Tibial nerve (tissue), 4 donors: Measurements from ENCODE around the gene TMEM147. TPM values are rescaled to one million over a fixed set of nuclear protein-coding genes. Genes with fewer than 3 reads are reported as not detected.

Experiments
- DNase-seq, 2 donors: peaks; one replicate each; pipeline ENCODE4 v3.0.0-alpha.2; 2019; ENCODE audit warnings: low spot score in 2 of 2
- H3K27ac ChIP-seq, 4 donors: fragments of 200-600 bp; sonication (generic) in 3 of 4; one replicate each; pipeline ENCODE4 v1.5.1; 2017 to 2019; ENCODE audit warnings: mild to moderate bottlenecking in 1 of 4
- H3K27me3 ChIP-seq, 2 donors: fragments of 200-600 bp; sonication (generic) in 1 of 2; one replicate each; pipeline versions ENCODE4 v1.5.1 to v1.6.0; 2017 to 2019
- H3K36me3 ChIP-seq, 3 donors: fragments of 200-600 bp; sonication (generic); one replicate each; pipeline ENCODE4 v1.5.1; 2018 to 2019
- H3K4me1 ChIP-seq, 4 donors: fragments of 200-600 bp; sonication (generic) in 3 of 4; one replicate each; pipeline ENCODE4 v1.5.1; 2017 to 2019
- H3K4me3 ChIP-seq, 4 donors: fragments of 200-600 bp; sonication (generic) in 3 of 4; one replicate each; pipeline ENCODE4 v1.5.1; 2017 to 2019; ENCODE audit warnings: mild to moderate bottlenecking in 1 of 4, moderate library complexity in 1 of 4
- H3K9me3 ChIP-seq, 4 donors: fragments of 200-600 bp; sonication (generic) in 3 of 4; one replicate each; pipeline ENCODE4 v1.5.1; 2017 to 2019
- EP300 ChIP-seq, 2 donors: sonication (generic); formaldehyde crosslinking; IDR thresholded peaks; one replicate each; pipeline ENCODE4 v1.6.1; 2017; ENCODE audit warnings: antibody characterized with exemption in 2 of 2, mild to moderate bottlenecking in 1 of 2
- POLR2A ChIP-seq, 2 donors: fragments of 450-650 bp; IDR thresholded peaks; one replicate each; pipeline ENCODE4 v1.6.1; 2017; ENCODE audit warnings: antibody characterized with exemption in 2 of 2, mild to moderate bottlenecking in 2 of 2, moderate library complexity in 2 of 2
- WGBS, 2 donors: methylation state at CpG; one replicate each; pipeline ENCODE4 v1.1.5; 2018; 5-methylcytosine and 5-hydroxymethylcytosine counted together
- total RNA-seq, 4 donors: library from RNA; depleted of rRNA; stranded (reverse); fragments of >200 nt; gene quantifications; one replicate each; pipeline ENCODE4 v1.1.0, GENCODE V29; 2016
- TF ChIP-seq, protein P1 (sequence below), 5 experiments: fragments of 200-600 bp in 3 of 5; fragments of 450-650 bp in 2 of 5; sonication (generic) in 3 of 5; IDR thresholded peaks; one replicate each; pipeline ENCODE4 v1.5.1; 2016 to 2019; ENCODE audit warnings: antibody characterized with exemption in 5 of 5, mild to moderate bottlenecking in 3 of 5, moderate library complexity in 2 of 5

Gene TMEM147
- total RNA-seq, 4 donors from 2014 or later: 63.8 to 103 (median 68.2) TPM

DNA sequence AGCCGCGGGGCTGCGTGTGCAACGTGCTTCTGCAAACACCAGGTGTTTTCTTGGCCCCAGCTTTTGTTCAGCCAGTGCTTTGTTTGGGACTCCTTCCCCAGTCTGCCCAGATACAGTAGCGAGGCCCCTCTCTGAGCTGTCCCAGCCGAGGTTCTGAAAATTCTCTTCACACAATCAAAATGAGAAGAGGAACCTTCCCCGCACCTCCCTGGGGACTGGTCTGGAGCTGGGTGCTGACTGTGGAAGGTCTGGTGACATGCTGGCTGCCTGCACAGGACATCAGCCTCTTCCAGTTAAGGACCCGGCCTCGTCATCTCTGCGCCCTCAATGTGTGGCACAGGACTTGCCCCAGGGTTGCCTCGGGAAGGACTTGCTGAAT lies 13.8 kb downstream of the TMEM147 start:
- TF ChIP-seq, protein P1, sequence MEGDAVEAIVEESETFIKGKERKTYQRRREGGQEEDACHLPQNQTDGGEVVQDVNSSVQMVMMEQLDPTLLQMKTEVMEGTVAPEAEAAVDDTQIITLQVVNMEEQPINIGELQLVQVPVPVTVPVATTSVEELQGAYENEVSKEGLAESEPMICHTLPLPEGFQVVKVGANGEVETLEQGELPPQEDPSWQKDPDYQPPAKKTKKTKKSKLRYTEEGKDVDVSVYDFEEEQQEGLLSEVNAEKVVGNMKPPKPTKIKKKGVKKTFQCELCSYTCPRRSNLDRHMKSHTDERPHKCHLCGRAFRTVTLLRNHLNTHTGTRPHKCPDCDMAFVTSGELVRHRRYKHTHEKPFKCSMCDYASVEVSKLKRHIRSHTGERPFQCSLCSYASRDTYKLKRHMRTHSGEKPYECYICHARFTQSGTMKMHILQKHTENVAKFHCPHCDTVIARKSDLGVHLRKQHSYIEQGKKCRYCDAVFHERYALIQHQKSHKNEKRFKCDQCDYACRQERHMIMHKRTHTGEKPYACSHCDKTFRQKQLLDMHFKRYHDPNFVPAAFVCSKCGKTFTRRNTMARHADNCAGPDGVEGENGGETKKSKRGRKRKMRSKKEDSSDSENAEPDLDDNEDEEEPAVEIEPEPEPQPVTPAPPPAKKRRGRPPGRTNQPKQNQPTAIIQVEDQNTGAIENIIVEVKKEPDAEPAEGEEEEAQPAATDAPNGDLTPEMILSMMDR (IDR thresholded peaks at IDR 0.05): no peak
- TF ChIP-seq EP300 (IDR thresholded peaks at IDR 0.05) (no peak), POLR2A (IDR thresholded peaks at IDR 0.05) (no peak)
- Histone ChIP-seq H3K4me1 (peaks cover 0 to 15% (median 2%) of the 10 kb centered on the region in 4 donors), H3K27me3 (peaks cover 0 to 66% of the 10 kb centered on the region in 2 donors), H3K9me3 (no peaks in the 10 kb centered on the region), H3K27ac (no peak overlapping the region), H3K4me3 (no peak overlapping the region), H3K36me3 (no peaks in the 10 kb centered on the region)
- DNase-seq: no peak
- WGBS, 2 donors: 60 to 76% methylated on average over 9 to 11 of the region's 11 CpGs

DNA sequence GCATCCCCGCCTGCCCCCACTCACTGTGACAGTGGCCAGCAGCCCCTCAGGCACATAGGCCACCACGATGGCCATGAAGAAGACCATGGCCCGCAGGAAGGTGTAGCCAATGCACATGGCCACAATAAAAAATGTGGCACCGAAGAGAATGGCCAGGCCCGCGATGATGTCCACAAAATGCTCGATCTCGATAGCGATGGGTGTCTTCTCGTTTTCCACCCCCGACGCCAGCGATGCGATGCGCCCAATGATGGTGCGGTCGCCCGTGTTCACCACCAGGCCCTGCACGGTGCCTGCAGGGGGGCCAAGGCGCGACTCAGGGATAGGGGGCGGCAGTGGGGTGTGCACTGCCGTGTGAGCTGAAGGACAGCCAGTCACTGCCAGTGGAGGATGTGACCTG lies 14.4 kb downstream of the TMEM147 start:
- Histone ChIP-seq H3K4me3 (no peak overlapping the region), H3K27me3 (peaks cover 0 to 66% of the 10 kb centered on the region in 2 donors), H3K36me3 (no peaks in the 10 kb centered on the region), H3K27ac (no peak overlapping the region), H3K4me1 (peaks cover 0 to 15% (median 2%) of the 10 kb centered on the region in 4 donors), H3K9me3 (no peaks in the 10 kb centered on the region)
- TF ChIP-seq, protein P1 (IDR thresholded peaks at IDR 0.05): no peak
- TF ChIP-seq EP300 (IDR thresholded peaks at IDR 0.05) (no peak), POLR2A (IDR thresholded peaks at IDR 0.05) (no peak)
- no peak for DNase-seq
- 89 to 91% methylated on average over 23 of the region's 23 CpGs for WGBS, 2 donors

DNA sequence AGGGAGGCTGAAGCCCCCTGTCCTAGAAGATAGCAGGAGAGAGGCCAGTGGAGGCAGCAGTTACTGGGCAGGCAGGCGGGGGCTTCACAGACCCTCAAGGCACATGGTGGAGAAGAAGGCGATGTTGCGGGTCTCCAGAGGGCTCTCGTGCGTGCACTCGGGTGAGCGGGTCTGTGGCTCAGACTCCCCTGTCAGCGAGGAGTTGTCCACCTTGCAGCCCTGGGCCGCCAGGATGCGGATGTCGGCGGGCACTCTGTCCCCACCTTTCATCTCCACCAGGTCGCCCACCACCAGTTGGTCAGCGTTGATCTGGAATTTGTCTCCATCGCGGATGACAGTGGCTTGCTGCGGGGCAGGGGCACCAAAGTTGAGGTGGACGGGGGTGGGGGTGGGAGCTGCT lies 14.8 kb downstream of the TMEM147 start:
- Histone ChIP-seq H3K9me3 (no peaks in the 10 kb centered on the region), H3K4me1 (peaks cover 0 to 15% (median 2%) of the 10 kb centered on the region in 4 donors), H3K36me3 (no peaks in the 10 kb centered on the region), H3K27ac (no peak overlapping the region), H3K27me3 (peaks cover 0 to 66% of the 10 kb centered on the region in 2 donors), H3K4me3 (no peak overlapping the region)
- DNase-seq: no peak
- WGBS, 2 donors: 89 to 90% methylated on average over 18 of the region's 18 CpGs
- TF ChIP-seq, protein P1 (IDR thresholded peaks at IDR 0.05): no peak
- TF ChIP-seq EP300 (IDR thresholded peaks at IDR 0.05) (no peak), POLR2A (IDR thresholded peaks at IDR 0.05) (no peak)

DNA sequence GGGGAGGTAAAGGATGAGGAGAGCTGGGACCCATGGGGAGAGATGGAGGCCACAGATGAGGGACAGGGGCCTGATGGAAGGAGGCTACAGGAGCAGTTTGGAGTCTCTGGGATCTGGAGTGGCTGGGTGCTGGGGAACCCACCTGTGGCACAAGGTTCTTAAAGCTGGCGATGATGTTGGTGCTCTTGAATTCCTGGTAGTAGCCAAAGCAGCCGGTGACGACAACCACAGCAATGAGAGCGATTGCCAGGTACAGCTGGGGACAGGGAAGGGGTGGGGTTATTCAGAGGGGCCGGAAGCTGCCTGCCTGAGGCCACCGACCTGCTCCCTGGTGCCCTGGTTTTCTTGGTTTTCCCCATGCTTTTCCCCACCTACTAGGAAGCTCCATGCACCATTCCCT lies 15.3 kb downstream of the TMEM147 start:
- H3K4me3 ChIP-seq: no peak overlapping the region
- no peak for DNase-seq
- H3K27me3 ChIP-seq: peaks cover 0 to 66% of the 10 kb centered on the region in 2 donors
- peaks cover 0 to 15% (median 2%) of the 10 kb centered on the region in 4 donors for H3K4me1 ChIP-seq
- H3K9me3 ChIP-seq: no peaks in the 10 kb centered on the region
- H3K36me3 ChIP-seq: no peaks in the 10 kb centered on the region
- WGBS, 2 donors: 58 to 70% methylated on average over 6 of the region's 6 CpGs
- H3K27ac ChIP-seq: no peak overlapping the region
- no peak for TF ChIP-seq POLR2A (IDR thresholded peaks at IDR 0.05)
- no peak for TF ChIP-seq EP300 (IDR thresholded peaks at IDR 0.05)
- TF ChIP-seq, protein P1 (IDR thresholded peaks at IDR 0.05): no peak

DNA sequence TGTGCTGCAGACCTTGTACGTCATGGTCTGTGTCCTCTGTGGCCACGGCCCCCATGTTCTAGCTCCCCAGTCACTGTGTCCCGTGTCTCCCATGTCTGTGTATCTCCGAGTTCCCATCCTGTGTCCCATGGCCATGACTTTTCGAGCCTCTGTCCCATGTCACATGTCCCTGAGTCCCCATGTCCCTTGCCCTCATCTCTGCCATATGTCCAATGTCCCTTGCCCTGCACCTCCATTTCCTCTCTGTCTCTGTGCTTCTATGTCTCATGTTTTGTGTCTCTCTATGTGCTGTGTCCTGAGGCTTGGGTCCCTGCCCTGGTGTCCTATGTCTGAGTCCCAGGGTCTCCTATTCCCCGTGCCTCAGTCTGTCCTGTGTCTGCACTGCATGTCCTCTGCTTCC lies 16.0 kb downstream of the TMEM147 start:
- Histone ChIP-seq H3K4me1 (peaks cover 0 to 15% (median 2%) of the 10 kb centered on the region in 4 donors), H3K36me3 (no peaks in the 10 kb centered on the region), H3K9me3 (no peaks in the 10 kb centered on the region), H3K4me3 (no peak overlapping the region), H3K27ac (no peak overlapping the region), H3K27me3 (peaks cover 0 to 66% of the 10 kb centered on the region in 2 donors)
- whole genome bisulfite sequencing, 2 donors: 74 to 89% methylated on average over 6 of the region's 6 CpGs
- no peak for DNase-seq
- TF ChIP-seq POLR2A (IDR thresholded peaks at IDR 0.05): no peak
- TF ChIP-seq, protein P1 (IDR thresholded peaks at IDR 0.05): no peak
- TF ChIP-seq EP300 (IDR thresholded peaks at IDR 0.05): no peak
